Smooth muscle cell of the brain vasculature (primary cell): Measurements from ENCODE around the gene PA2G4.
A peak's percentile ranks its signal among the peaks of the same experiment; 100 is the strongest.
"Not testable (repeated sequence)": the region's sequence is repeated elsewhere in the genome, so short reads cannot be mapped to it uniquely, and the experiment has no call there.

ENCODE experiments used
- DNase-seq: peaks from one replicate; pipeline ENCODE4 v3.0.0-alpha.2; 2012; ENCODE audit warnings: low read depth, low spot score

The PA2G4 gene

DNA sequence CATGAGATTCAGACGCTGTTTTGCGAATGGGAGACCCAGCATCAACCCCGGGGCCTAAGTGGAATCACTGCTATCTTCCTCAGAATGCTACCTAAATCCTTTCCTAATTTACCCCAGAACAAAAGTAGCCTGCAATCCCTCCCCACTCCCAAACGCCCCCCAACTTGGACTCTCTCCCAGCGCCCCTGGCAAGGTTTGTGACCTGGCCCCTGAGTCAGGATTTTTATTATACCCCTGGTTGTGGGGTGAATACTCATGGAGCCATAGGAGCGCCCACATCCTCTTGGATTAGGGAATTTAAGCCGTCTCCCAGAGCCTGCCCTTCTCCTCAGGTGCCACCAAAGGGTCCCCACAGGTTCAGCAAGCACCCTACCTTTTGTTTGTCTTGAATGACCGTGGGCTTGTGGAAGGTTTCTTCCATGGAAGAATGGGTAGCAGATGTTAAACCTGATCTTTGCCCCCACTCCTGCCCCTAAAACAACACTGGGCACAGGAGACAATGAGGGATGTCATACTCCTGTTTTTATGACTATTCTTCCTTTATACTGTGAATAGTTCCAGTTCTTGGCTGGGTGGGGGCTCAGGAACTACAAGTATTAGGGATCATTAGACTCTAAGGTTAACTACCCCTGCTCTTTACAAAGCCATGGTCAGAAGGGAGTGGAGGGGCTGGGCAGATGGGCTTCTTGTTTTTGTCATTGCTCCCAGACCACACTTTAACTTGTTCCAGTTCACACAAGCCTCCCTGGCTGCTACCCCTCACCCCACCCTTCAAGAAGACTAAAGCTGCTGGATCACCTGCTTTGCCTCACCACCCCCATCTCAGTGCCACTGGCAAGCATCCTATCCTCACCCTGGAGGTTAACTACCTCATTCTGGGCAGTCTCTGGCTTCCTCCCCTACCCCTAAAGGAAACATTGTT is 48.7 kb downstream of the PA2G4 start:
- DNase-seq: no peak

DNA sequence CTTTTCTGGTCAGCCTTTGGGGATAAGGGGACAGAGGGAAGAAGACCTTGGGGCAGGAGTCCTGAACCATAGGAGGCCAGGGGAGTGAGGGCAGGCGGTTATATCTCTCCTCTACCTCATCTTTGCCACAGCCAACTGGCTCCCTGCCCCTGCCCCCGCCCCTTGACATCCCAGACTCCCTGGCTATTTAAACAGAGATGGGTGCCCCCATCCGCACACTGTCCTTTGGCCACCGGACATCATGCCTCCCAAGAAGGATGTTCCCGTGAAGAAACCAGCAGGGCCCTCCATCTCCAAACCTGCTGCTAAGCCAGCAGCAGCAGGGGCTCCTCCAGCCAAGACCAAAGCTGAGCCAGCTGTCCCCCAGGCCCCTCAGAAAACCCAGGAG is 49.3 kb downstream of the PA2G4 start:
- DNase-seq: no peak

GRCh38 chr12:56154246-56154771 is 50.0 kb downstream of the PA2G4 start:
- no peak for DNase-seq

DNA sequence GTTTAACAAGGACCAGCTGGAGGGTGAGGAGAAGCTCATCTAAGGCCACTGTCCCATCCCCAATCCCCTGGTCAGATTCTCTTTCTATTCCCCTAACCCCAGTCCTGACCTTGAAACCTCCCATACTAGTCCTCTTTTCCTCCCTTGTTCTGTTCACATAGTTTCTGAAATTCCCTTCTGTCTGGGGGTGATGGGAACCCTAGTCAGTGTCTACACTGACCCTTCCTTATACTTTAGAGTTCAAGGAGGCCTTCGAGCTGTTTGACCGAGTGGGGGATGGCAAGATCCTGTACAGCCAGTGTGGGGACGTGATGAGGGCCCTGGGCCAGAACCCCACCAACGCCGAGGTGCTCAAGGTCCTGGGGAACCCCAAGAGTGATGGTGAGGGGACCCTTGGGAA is 50.5 kb downstream of the PA2G4 start:
- DNase-seq: no peak

DNA sequence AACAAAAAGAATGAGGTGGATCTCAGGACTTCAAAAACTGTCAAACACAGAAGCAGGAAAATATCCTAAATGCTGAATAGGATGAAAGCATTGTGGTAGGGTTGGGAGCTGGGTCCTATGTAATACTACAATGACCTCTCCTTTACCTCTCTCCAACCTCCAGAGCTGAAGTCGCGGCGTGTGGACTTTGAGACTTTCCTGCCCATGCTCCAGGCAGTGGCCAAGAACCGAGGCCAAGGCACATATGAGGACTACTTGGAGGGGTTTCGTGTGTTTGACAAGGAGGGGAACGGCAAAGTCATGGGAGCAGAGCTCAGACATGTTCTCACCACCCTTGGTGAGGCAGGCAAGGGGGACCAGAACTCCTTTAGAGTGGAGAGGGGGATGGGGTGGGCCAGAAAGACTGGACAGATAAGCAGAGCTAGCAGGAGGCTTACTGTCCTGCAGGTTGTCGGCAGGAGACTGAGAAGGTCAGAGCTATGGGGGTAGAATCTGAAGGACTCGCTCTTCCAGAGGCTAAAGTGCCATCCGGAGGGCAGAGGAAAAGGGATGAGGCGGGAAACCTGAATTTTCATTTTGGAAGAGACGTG is 51.0 kb downstream of the PA2G4 start:
- no peak for DNase-seq

GRCh38 chr12:56156464-56157200 is 52.3 kb downstream of the PA2G4 start:
- not testable (repeated sequence) for DNase-seq

- DNase-seq: peak; percentile 69
Observed at GRCh38 chr12:56157201-56158028, 53.1 kb downstream of the PA2G4 start.

DNA sequence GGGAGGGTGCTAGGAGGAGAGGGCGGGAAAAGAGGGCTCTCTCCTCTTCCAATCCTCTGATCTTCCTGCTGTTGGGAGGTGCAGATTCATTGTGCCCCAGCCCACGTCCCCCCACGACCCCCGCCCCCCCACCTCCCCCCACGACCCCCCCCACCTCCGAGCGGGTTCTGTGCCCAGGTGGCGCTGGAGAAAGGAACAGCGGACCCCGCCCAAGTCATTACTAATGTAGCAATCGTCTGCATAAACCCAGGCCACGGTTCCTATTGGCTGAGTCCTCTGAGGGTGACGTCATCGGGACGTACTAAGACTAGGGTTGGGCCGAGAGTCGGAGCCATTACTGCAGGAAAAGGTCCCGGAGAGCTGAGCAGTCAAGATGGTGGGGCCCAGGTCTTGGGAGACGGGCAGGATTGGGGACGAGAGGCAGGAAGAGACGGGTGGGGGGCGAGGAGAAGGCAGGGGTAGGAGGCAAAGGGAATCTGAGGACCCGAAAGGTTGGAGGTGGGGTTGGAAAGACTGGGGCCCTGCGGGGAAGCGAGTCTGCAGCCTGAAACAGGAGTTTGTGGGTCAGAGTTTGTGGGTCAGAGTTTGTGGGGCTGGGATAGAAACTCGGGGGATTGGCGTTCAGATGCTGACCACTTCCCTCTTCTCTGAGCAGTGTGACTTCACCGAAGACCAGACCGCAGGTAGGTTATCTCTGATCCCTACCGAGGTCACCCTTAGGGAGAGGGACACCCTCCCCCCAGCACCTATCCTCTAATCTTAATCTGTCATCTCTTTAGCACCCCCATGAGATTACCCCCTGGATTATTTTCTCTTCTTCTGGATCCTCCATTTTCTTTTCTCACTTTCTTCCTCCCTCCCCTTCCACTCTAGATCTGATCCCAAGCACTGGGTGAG is 53.9 kb downstream of the PA2G4 start, which contains the start of gene MYL6:
Gene MYL6, plus strand, starts transcription at position 331 of the 897 bp plus-strand sequence. Its CDS starts 43 bp downstream, at position 374.
- DNase-seq: peak; percentile 96

DNA sequence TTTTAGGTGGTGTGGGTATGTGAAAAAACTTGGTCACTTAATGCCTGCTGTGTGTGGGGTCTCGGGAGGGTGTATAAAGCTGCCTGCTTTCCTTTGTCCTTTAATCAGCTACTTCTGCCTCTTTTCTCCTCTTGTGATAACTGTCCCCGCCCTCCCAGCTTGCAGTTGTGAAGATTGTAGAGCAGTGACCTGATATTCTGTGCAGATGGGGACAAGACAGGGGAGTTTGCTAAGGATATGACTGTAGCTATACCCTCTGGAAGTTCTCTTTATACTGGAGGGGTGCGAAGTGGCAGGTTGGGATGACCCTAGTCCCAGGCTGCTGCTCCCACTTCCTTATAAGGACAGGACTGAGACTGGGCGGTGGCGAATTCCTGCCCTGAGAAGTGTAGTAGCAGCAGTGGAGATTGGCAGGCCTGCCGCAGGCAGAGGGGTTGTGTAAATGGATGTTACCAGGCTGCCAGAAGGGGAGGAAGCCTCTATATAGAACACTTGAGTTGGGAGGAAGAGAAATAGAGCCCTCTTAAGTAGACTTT is 54.6 kb downstream of the PA2G4 start:
- no peak for DNase-seq

- DNase-seq: no peak
Observed at GRCh38 chr12:56159482-56160192, 55.3 kb downstream of the PA2G4 start.

DNA sequence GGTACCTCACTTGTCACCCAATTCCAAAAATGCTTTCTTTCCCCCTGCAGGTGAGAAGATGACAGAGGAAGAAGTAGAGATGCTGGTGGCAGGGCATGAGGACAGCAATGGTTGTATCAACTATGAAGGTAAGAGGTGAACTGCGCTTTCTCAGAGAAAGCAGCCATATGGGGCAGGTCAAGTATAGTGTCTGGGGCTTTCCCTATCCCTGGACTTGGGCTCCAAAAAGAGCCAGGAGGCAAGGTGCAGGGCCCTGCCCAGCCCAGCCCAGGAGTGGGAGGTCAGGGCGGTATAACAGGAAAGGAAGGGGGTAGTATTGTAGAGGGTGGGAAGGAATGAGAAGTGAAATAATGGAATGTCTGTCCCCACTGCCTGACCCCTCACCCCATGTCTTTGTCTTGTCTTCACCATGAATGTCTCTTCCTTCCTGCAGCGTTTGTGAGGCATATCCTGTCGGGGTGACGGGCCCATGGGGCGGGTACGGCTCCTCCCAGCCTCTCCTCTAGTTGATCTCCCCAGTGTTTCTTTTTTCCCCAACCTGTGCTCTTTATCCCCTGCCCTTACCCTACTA is 55.9 kb downstream of the PA2G4 start:
- DNase-seq: no peak

GRCh38 chr12:56160894-56161689 is 56.7 kb downstream of the PA2G4 start:
- no peak for DNase-seq

- DNase-seq: no peak
Observed at GRCh38 chr12:56161690-56162351, 57.5 kb downstream of the PA2G4 start.

- no peak for DNase-seq
Observed at GRCh38 chr12:56162468-56163290, 58.3 kb downstream of the PA2G4 start.
